AG04450 (cell line): ENCODE data around the gene MYH13. TPM values are rescaled to one million over a fixed set of nuclear protein-coding genes. Genes with fewer than 3 reads are reported as not detected.
"Not testable (repeated sequence)": the region's sequence is repeated elsewhere in the genome, so short reads cannot be mapped to it uniquely, and the experiment has no call there.

Source experiments
- CTCF ChIA-PET: fragments of 300-600, 350-600 bp; formaldehyde crosslinking; extraction: SDS; loops from one replicate; lab custom pipeline; 2022; ENCODE audit warnings: antibody characterized with exemption, inconsistent platforms; lab: Charles Lee
- POLR2A ChIA-PET: fragments of 350-600 bp; formaldehyde crosslinking; extraction: SDS; loops from one replicate; lab custom pipeline; 2021; ENCODE audit warnings: antibody characterized with exemption, inconsistent platforms; lab: Yijun Ruan, JAX
- DNase-seq: peaks from one replicate; pipeline ENCODE4 v3.0.0-alpha.2; 2011; ENCODE audit warnings: low read depth, low spot score
- H3K27ac ChIP-seq: one replicate; pipeline ENCODE4 v1.5.1; 2012; ENCODE audit warnings: low read depth, low read length, control low read depth
- H3K27me3 ChIP-seq: one replicate; pipeline ENCODE4 v1.6.0; 2012; ENCODE audit warnings: low read length; ENCODE audit not compliant: control insufficient read depth, insufficient read depth
- H3K4me3 ChIP-seq: 2 replicates; pipeline ENCODE4 v1.5.1; 2011; ENCODE audit warnings: mild to moderate bottlenecking, low read depth, low read length, control low read depth
- H3K9me3 ChIP-seq: 2 replicates; pipeline ENCODE4 v1.5.1; 2012; ENCODE audit warnings: low read length; ENCODE audit not compliant: control insufficient read depth, insufficient read depth
- CTCF ChIP-seq: IDR thresholded peaks from 2 replicates; pipeline ENCODE4 v1.5.1; 2011; ENCODE audit warnings: low read depth, low read length, control low read depth, inconsistent platforms
- polyA plus RNA-seq: library from polyadenylated mRNA; depleted of rRNA; stranded (reverse); fragments of >200 nt; gene quantifications from 2 replicates; pipeline ENCODE4 v1.2.3, GENCODE V29; 2011

MYH13 gene
- polyA plus RNA-seq, 1 experiment, result not detected

GRCh38 chr17:10295728-10296343 lies 77.0 kb downstream of the MYH13 start:
- CTCF ChIA-PET, result interaction anchor here (1.2 kb wide), 1 partner anchor 319 kb away, joined by 6 read pairs; no protein-coding TSS in a partner anchor
- Histone ChIP-seq H3K27ac (no peak overlapping the region), H3K27me3 (no peaks in the 10 kb centered on the region), H3K4me3 (no peak overlapping the region), H3K9me3 (peaks cover 12% of the 10 kb centered on the region)
- no peak for DNase-seq
- POLR2A ChIA-PET, result no interaction called here
- TF ChIP-seq CTCF, result peak; percentile 42

GRCh38 chr17:10294180-10294579 lies 78.6 kb downstream of the MYH13 start:
- no peak for DNase-seq
- H3K27me3 ChIP-seq, result no peaks in the 10 kb centered on the region
- POLR2A ChIA-PET, result no interaction called here
- peaks cover 12% of the 10 kb centered on the region for H3K9me3 ChIP-seq
- CTCF ChIA-PET, result interaction anchor here (1.1 kb wide), 1 partner anchor 325 kb away, joined by 3 read pairs; no protein-coding TSS in a partner anchor
- H3K4me3 ChIP-seq, result no peak overlapping the region
- H3K27ac ChIP-seq, result no peak overlapping the region
- no peak for TF ChIP-seq CTCF

GRCh38 chr17:10292057-10292937 lies 80.5 kb downstream of the MYH13 start:
- Histone ChIP-seq H3K9me3 (peaks cover 15% of the 10 kb centered on the region), H3K27me3 (no peaks in the 10 kb centered on the region), H3K27ac (no peak overlapping the region), H3K4me3 (no peak overlapping the region)
- ChIA-PET POLR2A (no interaction called here), CTCF (no interaction called here)
- no peak for TF ChIP-seq CTCF
- DNase-seq, result no peak

DNA sequence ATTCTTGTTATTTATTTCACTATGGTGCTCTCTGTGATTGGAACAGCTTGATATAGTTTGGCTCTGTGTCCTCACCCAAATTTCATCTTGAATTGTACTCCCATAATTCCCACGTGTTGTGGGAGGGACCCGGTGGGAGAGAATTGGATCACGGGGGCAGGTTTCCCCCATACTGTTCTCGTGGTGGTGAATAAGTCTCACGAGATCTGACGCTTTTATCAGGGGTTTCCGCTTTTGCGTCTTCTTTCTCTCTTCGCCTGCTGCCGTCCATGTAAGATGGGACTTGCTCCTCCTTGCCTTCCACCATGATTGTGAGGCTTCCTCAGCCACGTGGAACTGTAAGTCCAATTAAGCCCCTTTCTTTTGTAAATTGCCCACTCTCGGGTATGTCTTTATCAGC lies 81.2 kb downstream of the MYH13 start:
- CTCF ChIA-PET, H3K27ac ChIP-seq, DNase-seq, H3K27me3 ChIP-seq, POLR2A ChIA-PET, H3K4me3 ChIP-seq: not testable (repeated sequence)
- H3K9me3 ChIP-seq, result peaks cover 15% of the 10 kb centered on the region

- Histone ChIP-seq H3K27me3 (no peaks in the 10 kb centered on the region), H3K4me3 (no peak overlapping the region), H3K9me3 (peaks cover 10% of the 10 kb centered on the region), H3K27ac (no peak overlapping the region)
- POLR2A ChIA-PET, result no interaction called here
- TF ChIP-seq CTCF, result no peak
- CTCF ChIA-PET, result no interaction called here
- no peak for DNase-seq
Observed at GRCh38 chr17:10290041-10290440, 82.8 kb downstream of the MYH13 start.
